Left renal cortex interstitium (tissue), 4 donors: ENCODE measurements around the gene SNPH. TPM values are rescaled to one million over a fixed set of nuclear protein-coding genes. Genes with fewer than 3 reads are reported as not detected.
"Not testable (repeated sequence)": the region's sequence is repeated elsewhere in the genome, so short reads cannot be mapped to it uniquely, and the experiment has no call there.

Experiments used
- DNase-seq, 4 donors: peaks; one replicate each; pipeline ENCODE4 v3.0.0-alpha.2; 2013; ENCODE audit warnings: low read depth in 4 of 4, low spot score in 2 of 4, missing footprints in 1 of 4
- polyA plus RNA-seq, 4 donors: library from polyadenylated mRNA; unstranded; fragments of 120-200 nt; gene quantifications; one replicate each; pipeline ENCODE4 v1.2.1, GENCODE V29; 2013; ENCODE audit not compliant: insufficient read length in 4 of 4

Gene SNPH
- polyA plus RNA-seq, 4 donors: 1.9 to 4.2 (median 3.7) TPM

- DNase-seq: no peak
Measured at GRCh38 chr20:1334761-1335160, 68.7 kb downstream of the SNPH start.

- DNase-seq: no peak
Measured at GRCh38 chr20:1335961-1336698, 70.0 kb downstream of the SNPH start.

- DNase-seq: no peak
Measured at GRCh38 chr20:1336699-1337367, 70.7 kb downstream of the SNPH start.

GRCh38 chr20:1337441-1337840, 71.3 kb downstream of the SNPH start:
- no peak for DNase-seq

GRCh38 chr20:1338096-1338495, 72.0 kb downstream of the SNPH start:
- no peak for DNase-seq

GRCh38 chr20:1338801-1339200, 72.7 kb downstream of the SNPH start:
- no peak for DNase-seq

- DNase-seq: no peak
Measured at GRCh38 chr20:1341561-1342265, 75.6 kb downstream of the SNPH start.

- not testable (repeated sequence) for DNase-seq
Measured at GRCh38 chr20:1343446-1344124, 77.5 kb downstream of the SNPH start.

- no peak for DNase-seq
Measured at GRCh38 chr20:1345030-1345755, 79.1 kb downstream of the SNPH start.

GRCh38 chr20:1345756-1346093, 79.6 kb downstream of the SNPH start:
- no peak for DNase-seq

GRCh38 chr20:1346315-1346969, 80.3 kb downstream of the SNPH start:
- DNase-seq: no peak

- DNase-seq: no peak
Measured at GRCh38 chr20:1353956-1354355, 87.9 kb downstream of the SNPH start.

- no peak for DNase-seq
Measured at GRCh38 chr20:1357921-1358671, 92.0 kb downstream of the SNPH start.

Other genes with a start within 250 kb of the SNPH start
- 100 to 1,000 TPM; 115 to 147 (median 130) TPM for gene PSMF1, start 147.7 kb upstream of the SNPH start, polyA plus RNA-seq
- 1 to 10 TPM; 1.5 to 5.5 (median 3.7) TPM for gene TMEM74B, start 81.3 kb upstream of the SNPH start, polyA plus RNA-seq
- gene C20orf202, start 62.8 kb upstream of the SNPH start, polyA plus RNA-seq: under 1 TPM; 0.22 to 0.57 (median 0.36) TPM
- not detected for gene RAD21L1, start 40.2 kb upstream of the SNPH start, polyA plus RNA-seq
- 1 to 10 TPM; 2.3 to 3.8 (median 2.7) TPM for gene SDCBP2, start 62.8 kb downstream of the SNPH start, polyA plus RNA-seq
- 100 to 1,000 TPM; 329 to 396 (median 350) TPM for gene FKBP1A, start 126.8 kb downstream of the SNPH start, polyA plus RNA-seq
- gene NSFL1C, start 200.6 kb downstream of the SNPH start, polyA plus RNA-seq: 100 to 1,000 TPM in 3 of 4 donors, 10 to 100 TPM in 1; 99.0 to 111 (median 102) TPM
- 1 to 10 TPM in 1 of 4 donors, under 1 TPM in 3; 0.31 to 1.0 (median 0.67) TPM for gene SIRPB2, start 225.1 kb downstream of the SNPH start, polyA plus RNA-seq